ENCODE measurements around the gene UROS.

The UROS gene

DNA sequence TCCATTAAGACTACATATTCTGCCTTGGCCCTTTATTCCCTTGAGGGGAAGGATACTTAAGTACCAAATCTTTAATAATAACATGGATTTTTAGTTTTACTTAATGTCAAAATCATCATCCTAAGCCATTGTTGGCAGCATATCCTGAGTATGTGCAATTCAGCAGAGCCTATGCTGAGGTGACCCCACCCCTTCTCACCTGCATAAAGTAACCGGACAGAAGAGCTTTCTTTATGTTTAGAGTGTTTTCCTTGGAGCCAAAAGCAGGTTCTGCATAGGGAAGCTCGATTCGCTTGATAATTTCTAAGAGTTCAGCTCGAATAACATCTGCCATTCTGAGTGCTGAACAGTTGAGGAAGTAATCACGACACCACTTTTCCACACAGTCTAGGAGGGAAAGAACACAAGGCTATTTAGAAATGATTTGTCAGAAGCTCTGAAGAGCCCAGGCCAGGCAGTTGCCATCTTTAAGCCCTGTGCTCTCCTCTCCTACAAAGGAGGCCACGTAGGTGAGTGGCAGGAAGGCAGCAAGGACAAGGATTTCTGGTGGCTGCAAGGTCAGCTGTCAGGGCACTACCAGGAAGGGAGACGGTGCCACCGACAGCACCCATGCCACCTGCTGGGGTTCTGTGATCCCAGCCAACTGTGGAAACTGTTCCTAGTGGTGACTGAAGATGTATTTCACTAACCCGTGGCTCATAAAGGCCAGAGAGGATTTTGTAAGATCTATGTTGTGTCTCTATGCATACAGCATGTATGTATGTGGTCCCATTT, 15.9 kb upstream of the UROS start:
- TF ChIP-seq, protein P1, sequence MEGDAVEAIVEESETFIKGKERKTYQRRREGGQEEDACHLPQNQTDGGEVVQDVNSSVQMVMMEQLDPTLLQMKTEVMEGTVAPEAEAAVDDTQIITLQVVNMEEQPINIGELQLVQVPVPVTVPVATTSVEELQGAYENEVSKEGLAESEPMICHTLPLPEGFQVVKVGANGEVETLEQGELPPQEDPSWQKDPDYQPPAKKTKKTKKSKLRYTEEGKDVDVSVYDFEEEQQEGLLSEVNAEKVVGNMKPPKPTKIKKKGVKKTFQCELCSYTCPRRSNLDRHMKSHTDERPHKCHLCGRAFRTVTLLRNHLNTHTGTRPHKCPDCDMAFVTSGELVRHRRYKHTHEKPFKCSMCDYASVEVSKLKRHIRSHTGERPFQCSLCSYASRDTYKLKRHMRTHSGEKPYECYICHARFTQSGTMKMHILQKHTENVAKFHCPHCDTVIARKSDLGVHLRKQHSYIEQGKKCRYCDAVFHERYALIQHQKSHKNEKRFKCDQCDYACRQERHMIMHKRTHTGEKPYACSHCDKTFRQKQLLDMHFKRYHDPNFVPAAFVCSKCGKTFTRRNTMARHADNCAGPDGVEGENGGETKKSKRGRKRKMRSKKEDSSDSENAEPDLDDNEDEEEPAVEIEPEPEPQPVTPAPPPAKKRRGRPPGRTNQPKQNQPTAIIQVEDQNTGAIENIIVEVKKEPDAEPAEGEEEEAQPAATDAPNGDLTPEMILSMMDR (IDR thresholded peaks at IDR 0.05; ENCODE audit: low read depth, low read length, poor library complexity, severe bottlenecking), result no peak
- no peak for TF ChIP-seq EZH2phosphoT487 (IDR thresholded peaks at IDR 0.05; ENCODE audit: borderline replicate concordance, low read length)
- no peaks in the 10 kb centered on the region for H3K9me2 ChIP-seq (replicated peaks; ENCODE audit: control insufficient read depth, low read length)
- H3K79me2 ChIP-seq (ENCODE audit: control insufficient read depth, low read length), result no peaks in the 10 kb centered on the region
- H3K27me3 ChIP-seq (ENCODE audit: control insufficient read depth, low read length), result no peaks in the 10 kb centered on the region
- no peaks in the 10 kb centered on the region for H3K4me1 ChIP-seq (ENCODE audit: control insufficient read depth, low read length)
- H3F3A ChIP-seq (ENCODE audit: control insufficient read depth, insufficient read depth), result no peaks in the 10 kb centered on the region
- peaks cover 70% of the 10 kb centered on the region for H3K36me3 ChIP-seq (ENCODE audit: control insufficient read depth, low read length)
- H4K20me1 ChIP-seq (ENCODE audit: control insufficient read depth, insufficient read depth, low read depth, low read length), result no peaks in the 10 kb centered on the region; the same call in 1 of the 2 replicates
- H3K4me2 ChIP-seq (ENCODE audit: low read length), result no peak overlapping the region
- no peaks in the 10 kb centered on the region for H3K9me3 ChIP-seq (ENCODE audit: control insufficient read depth, insufficient read depth, low read length)
- H3K27ac ChIP-seq (ENCODE audit: low read depth, low read length), result no peak overlapping the region
- H3K4me3 ChIP-seq (ENCODE audit: low read length), result no peak overlapping the region

DNA sequence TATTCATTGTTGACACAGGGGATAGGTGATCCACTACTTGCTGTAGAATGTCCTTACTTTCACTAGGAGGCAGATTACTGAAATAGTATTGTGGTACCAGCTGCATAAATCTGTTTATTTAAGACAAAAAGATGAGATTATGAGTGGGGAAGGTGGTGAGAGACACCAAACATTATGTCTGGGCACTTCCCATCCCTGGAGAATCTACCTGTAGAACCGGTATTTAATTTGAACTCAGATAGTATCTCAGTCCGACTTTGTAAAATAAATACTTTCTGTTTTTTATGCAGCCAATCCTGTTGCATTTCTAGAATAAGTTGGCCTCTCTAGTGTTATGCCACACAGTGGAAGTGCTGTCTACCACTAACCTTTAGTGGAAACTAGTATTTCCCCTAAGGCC, 13.7 kb upstream of the UROS start:
- Histone ChIP-seq H3K4me2 (ENCODE audit: low read length) (no peak overlapping the region), H3K36me3 (ENCODE audit: control insufficient read depth, low read length) (peaks cover 87% of the 10 kb centered on the region)

DNA sequence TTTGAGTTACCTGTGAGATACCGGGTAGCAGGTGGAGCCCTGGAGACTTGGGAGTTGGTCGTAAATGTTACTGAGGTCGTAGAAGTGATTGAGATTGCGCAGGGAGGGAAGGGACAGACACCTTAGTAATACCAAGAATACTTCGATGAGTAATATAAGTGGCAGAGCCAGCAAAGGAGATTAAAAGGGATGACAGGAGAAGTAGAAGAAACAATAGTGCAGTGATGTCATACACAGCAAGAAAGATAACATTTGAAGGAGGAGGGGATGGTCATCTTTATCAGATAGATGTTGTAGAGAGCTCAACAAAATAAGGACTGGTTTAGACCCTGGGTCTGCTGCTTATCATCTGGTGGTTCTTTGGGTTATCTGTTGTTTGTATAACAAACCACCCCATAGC, 5.3 kb upstream of the UROS start:
- no peaks in the 10 kb centered on the region for H3F3A ChIP-seq (ENCODE audit: control insufficient read depth, insufficient read depth)
- TF ChIP-seq, protein P1 (IDR thresholded peaks at IDR 0.05; ENCODE audit: low read depth, low read length, poor library complexity, severe bottlenecking), result no peak
- TF ChIP-seq EZH2phosphoT487 (IDR thresholded peaks at IDR 0.05; ENCODE audit: borderline replicate concordance, low read length), result no peak
- no peak overlapping the region for H3K27ac ChIP-seq (ENCODE audit: low read depth, low read length)
- peaks cover 17% of the 10 kb centered on the region for H3K4me1 ChIP-seq (ENCODE audit: control insufficient read depth, low read length)
- H3K4me2 ChIP-seq (ENCODE audit: low read length), result no peak overlapping the region
- H4K20me1 ChIP-seq (ENCODE audit: control insufficient read depth, insufficient read depth, low read depth, low read length), result peaks cover 16% of the 10 kb centered on the region; the same call in 1 of the 2 replicates
- no peaks in the 10 kb centered on the region for H3K27me3 ChIP-seq (ENCODE audit: control insufficient read depth, low read length)
- H3K36me3 ChIP-seq (ENCODE audit: control insufficient read depth, low read length), result peaks cover 96% of the 10 kb centered on the region
- H3K79me2 ChIP-seq (ENCODE audit: control insufficient read depth, low read length), result peaks cover 64% of the 10 kb centered on the region
- no peaks in the 10 kb centered on the region for H3K9me3 ChIP-seq (ENCODE audit: control insufficient read depth, insufficient read depth, low read length)
- no peaks in the 10 kb centered on the region for H3K9me2 ChIP-seq (replicated peaks; ENCODE audit: control insufficient read depth, low read length)
- no peak overlapping the region for H3K4me3 ChIP-seq (ENCODE audit: low read length)

More for the DNA sequence above, 13.7 kb upstream of the UROS start:
- Histone ChIP-seq H4K20me1 (ENCODE audit: control insufficient read depth, insufficient read depth, low read depth, low read length) (no peaks in the 10 kb centered on the region; the same call in 1 of the 2 replicates), H3K79me2 (ENCODE audit: control insufficient read depth, low read length) (no peaks in the 10 kb centered on the region), H3K4me3 (ENCODE audit: low read length) (no peak overlapping the region), H3K27ac (ENCODE audit: low read depth, low read length) (no peak overlapping the region), H3K4me1 (ENCODE audit: control insufficient read depth, low read length) (no peaks in the 10 kb centered on the region), H3K9me3 (ENCODE audit: control insufficient read depth, insufficient read depth, low read length) (no peaks in the 10 kb centered on the region), H3K9me2 (replicated peaks; ENCODE audit: control insufficient read depth, low read length) (no peaks in the 10 kb centered on the region), H3F3A (ENCODE audit: control insufficient read depth, insufficient read depth) (no peaks in the 10 kb centered on the region), H3K27me3 (ENCODE audit: control insufficient read depth, low read length) (no peaks in the 10 kb centered on the region)
- TF ChIP-seq, protein P1 (IDR thresholded peaks at IDR 0.05; ENCODE audit: low read depth, low read length, poor library complexity, severe bottlenecking), result no peak
- TF ChIP-seq EZH2phosphoT487 (IDR thresholded peaks at IDR 0.05; ENCODE audit: borderline replicate concordance, low read length), result no peak
